Stimulated activated CD8-positive, alpha-beta memory T cell treated with anti-CD3 and anti-CD28 coated beads, Interleukin-4, amount 100 ng/mL, for 4 hours (primary cell): ENCODE data around the gene INPP4B.
A peak's percentile ranks its signal among the peaks of the same experiment; 100 is the strongest.

ENCODE experiments used
- DNase-seq, 2 donors: peaks; one replicate each; pipeline ENCODE4 v3.0.0-alpha.2; 2020; ENCODE audit warnings: low read depth in 2 of 2, low spot score in 1 of 2

The INPP4B gene

GRCh38 chr4:142846108-142846728 lies at the start of gene INPP4B:
Gene INPP4B, minus strand, starts transcription at chr4:142846301.
- no peak for DNase-seq

- DNase-seq, result no peak
These were observed 46.9 kb upstream of the INPP4B start for GRCh38 chr4:142893012-142893411.

- no peak for DNase-seq
These were observed 40.5 kb upstream of the INPP4B start for GRCh38 chr4:142886566-142886965.

GRCh38 chr4:142883040-142883832 lies 37.1 kb upstream of the INPP4B start:
- DNase-seq, result no peak

- DNase-seq, result no peak
These were observed 36.1 kb upstream of the INPP4B start for GRCh38 chr4:142882159-142882558.

- no peak for DNase-seq
These were observed 35.2 kb upstream of the INPP4B start for GRCh38 chr4:142881331-142881730.

- no peak for DNase-seq
These were observed 29.0 kb upstream of the INPP4B start for GRCh38 chr4:142875117-142875516.

- no peak for DNase-seq
These were observed 28.6 kb upstream of the INPP4B start for GRCh38 chr4:142874684-142875083.

- no peak for DNase-seq
These were observed 20.6 kb upstream of the INPP4B start for GRCh38 chr4:142866685-142867084.

GRCh38 chr4:142861351-142861750 lies 15.2 kb upstream of the INPP4B start:
- no peak for DNase-seq

- DNase-seq, result no peak
These were observed 12.9 kb upstream of the INPP4B start for GRCh38 chr4:142858965-142859364.

GRCh38 chr4:142858446-142858845 lies 12.3 kb upstream of the INPP4B start:
- no peak for DNase-seq

- DNase-seq, result no peak
These were observed 10.5 kb upstream of the INPP4B start for GRCh38 chr4:142856576-142856975.

GRCh38 chr4:142850478-142850877 lies 4.4 kb upstream of the INPP4B start:
- no peak for DNase-seq

- peak; percentile 37 to 44 for DNase-seq
These were observed 862 bp upstream of the INPP4B start for GRCh38 chr4:142846729-142847596.

GRCh38 chr4:142845293-142846107 lies 601 bp downstream of the INPP4B start:
- DNase-seq, result no peak

GRCh38 chr4:142844782-142845181 lies 1.3 kb downstream of the INPP4B start:
- DNase-seq, result no peak

GRCh38 chr4:142840516-142841123 lies 5.5 kb downstream of the INPP4B start:
- no peak for DNase-seq

- DNase-seq, result no peak
These were observed 7.3 kb downstream of the INPP4B start for GRCh38 chr4:142838778-142839177.

- DNase-seq, result no peak
These were observed 14.1 kb downstream of the INPP4B start for GRCh38 chr4:142832022-142832421.
